CD14-positive monocyte (primary cell): ENCODE results near the gene ACSM6. TPM values are rescaled to one million over a fixed set of nuclear protein-coding genes. Genes with fewer than 3 reads are reported as not detected.

Source experiments
- DNase-seq, 3 donors: peaks; one replicate each; pipeline ENCODE4 v3.0.0-alpha.2; 2011 to 2022
- H2AFZ ChIP-seq: 2 replicates; pipeline ENCODE4 v1.6.0; 2012; ENCODE audit warnings: mild to moderate bottlenecking, low read depth, low read length, inconsistent platforms; ENCODE audit not compliant: insufficient read depth, poor library complexity, severe bottlenecking
- H3K27ac ChIP-seq, 2 donors: 1 replicate in 1 of 2; 2 replicates in 1 of 2; pipeline ENCODE4 v1.5.1; 2012 to 2013; ENCODE audit warnings: low read length in 2 of 2, control low read depth in 1 of 2, inconsistent platforms in 1 of 2, low read depth in 1 of 2, mild to moderate bottlenecking in 1 of 2
- H3K27me3 ChIP-seq, 2 donors: one replicate each; pipeline versions ENCODE4 v1.6.0 to v1.6.1; 2011 to 2013; ENCODE audit warnings: low read length in 2 of 2; ENCODE audit not compliant: control insufficient read depth in 2 of 2, insufficient read depth in 2 of 2
- H3K36me3 ChIP-seq, 2 donors: replicated peaks in 1 of 2; 1 replicate in 1 of 2; 2 replicates in 1 of 2; pipeline versions ENCODE4 v1.5.1 to v1.6.1; 2012 to 2013; ENCODE audit warnings: low read length in 2 of 2, control low read depth in 1 of 2, inconsistent platforms in 1 of 2, mild to moderate bottlenecking in 1 of 2; ENCODE audit not compliant: insufficient read depth in 2 of 2, control insufficient read depth in 1 of 2
- H3K4me1 ChIP-seq, 2 donors: 1 replicate in 1 of 2; 2 replicates in 1 of 2; pipeline versions ENCODE4 v1.5.1 to v1.6.1; 2012 to 2013; ENCODE audit warnings: low read length in 2 of 2, control low read depth in 1 of 2, inconsistent platforms in 1 of 2, mild to moderate bottlenecking in 1 of 2, moderate library complexity in 1 of 2; ENCODE audit not compliant: insufficient read depth in 2 of 2, control insufficient read depth in 1 of 2
- H3K4me2 ChIP-seq: replicated peaks from 2 replicates; pipeline ENCODE3; 2012; ENCODE audit warnings: low read length, moderate library complexity, mild to moderate bottlenecking; ENCODE audit not compliant: poor library complexity, severe bottlenecking; ENCODE audit errors: extremely low read depth
- H3K4me3 ChIP-seq, 3 experiments: fragments of 200-600 bp in 1 of 3; sonication (generic) in 1 of 3; replicated peaks in 1 of 3; 1 replicate in 2 of 3; 2 replicates in 1 of 3; pipeline ENCODE4 v1.5.1; 2011 to 2013; ENCODE audit warnings: low read length in 3 of 3, mild to moderate bottlenecking in 3 of 3, control low read depth in 2 of 3, low read depth in 2 of 3, inconsistent platforms in 1 of 3, moderate library complexity in 1 of 3
- H3K79me2 ChIP-seq: 2 replicates; pipeline ENCODE4 v1.6.0; 2012; ENCODE audit warnings: mild to moderate bottlenecking, control low read depth, inconsistent platforms, low read length, moderate library complexity; ENCODE audit not compliant: insufficient read depth
- H3K9ac ChIP-seq: 2 replicates; pipeline ENCODE4 v1.6.0; 2017; ENCODE audit warnings: low read length, mild to moderate bottlenecking; ENCODE audit not compliant: insufficient read depth, poor library complexity, severe bottlenecking
- H3K9me3 ChIP-seq, 2 donors: replicated peaks in 1 of 2; 1 replicate in 1 of 2; 2 replicates in 1 of 2; pipeline versions ENCODE4 v1.5.1 to v1.6.1; 2012 to 2013; ENCODE audit warnings: low read length in 2 of 2, control low read depth in 1 of 2; ENCODE audit not compliant: control insufficient read depth in 1 of 2, insufficient read depth in 1 of 2
- H4K20me1 ChIP-seq: 2 replicates; pipeline ENCODE4 v1.6.0; 2012; ENCODE audit warnings: mild to moderate bottlenecking, low read length, control low read depth, moderate library complexity; ENCODE audit not compliant: insufficient read depth
- H3K27ac Mint-ChIP-seq, 7 donors: one replicate each; pipeline ENCODE4 v1.8.0; 2020; ENCODE audit warnings: mild to moderate bottlenecking in 7 of 7, mixed read lengths in 7 of 7, moderate library complexity in 6 of 7, inconsistent platforms in 2 of 7
- H3K27me3 Mint-ChIP-seq, 3 donors: one replicate each; pipeline ENCODE4 v1.8.0; 2021 to 2022; ENCODE audit warnings: low read depth in 3 of 3, mild to moderate bottlenecking in 3 of 3, mixed read lengths in 3 of 3, moderate library complexity in 3 of 3, inconsistent platforms in 1 of 3
- H3K36me3 Mint-ChIP-seq, 2 donors: one replicate each; pipeline ENCODE4 v1.8.0; 2020; ENCODE audit warnings: mixed read lengths in 2 of 2, inconsistent platforms in 1 of 2, mild to moderate bottlenecking in 1 of 2
- H3K4me1 Mint-ChIP-seq: one replicate; pipeline ENCODE4 v1.8.0; 2020; ENCODE audit warnings: mild to moderate bottlenecking, mixed read lengths
- H3K4me3 Mint-ChIP-seq, 2 donors: one replicate each; pipeline ENCODE4 v1.8.0; 2020; ENCODE audit warnings: mild to moderate bottlenecking in 2 of 2, mixed read lengths in 2 of 2, moderate library complexity in 1 of 2
- H3K9me3 Mint-ChIP-seq, 7 donors: one replicate each; pipeline ENCODE4 v1.8.0; 2020 to 2022; ENCODE audit warnings: mixed read lengths in 7 of 7, mild to moderate bottlenecking in 6 of 7, moderate library complexity in 6 of 7, inconsistent platforms in 2 of 7
- CTCF ChIP-seq: fragments of 200-600 bp; IDR thresholded peaks from one replicate; pipeline ENCODE4 v1.8.0; 2022; ENCODE audit warnings: antibody characterized with exemption, mild to moderate bottlenecking
- WGBS: methylation state at CpG from one replicate; pipeline ENCODE4 v1.1.5; 2013; ENCODE audit warnings: missing lambda C conversion rate; ENCODE audit not compliant: insufficient coverage; 5-methylcytosine and 5-hydroxymethylcytosine counted together
- intact Hi-C, 2 donors: fragments of 100-400 bp; cut with micrococcal nuclease; formaldehyde crosslinking; loops; one replicate each; pipeline versions ENCODE4 v1.15.0 to v1.15.1; 2023
- polyA plus RNA-seq, 3 donors: library from polyadenylated mRNA; depleted of rRNA in 1 of 3; unstranded in 2 of 3; stranded (reverse) in 1 of 3; fragments of 300-500 nt in 2 of 3; fragments of >200 nt in 1 of 3; fragmentation: Illumina TruSeq in 2 of 3; gene quantifications; 1 replicate in 2 of 3; 2 replicates in 1 of 3; pipeline ENCODE4 v1.2.3, GENCODE V29; 2012 to 2021

The ACSM6 gene
- polyA plus RNA-seq, 3 donors: not detected

GRCh38 chr10:95254629-95255028 is 60.6 kb downstream of the ACSM6 start:
- Histone ChIP-seq H3K9ac (no peak overlapping the region), H3K79me2 (no peaks in the 10 kb centered on the region), H4K20me1 (no peaks in the 10 kb centered on the region), H3K27me3 (no peaks in the 10 kb centered on the region), H3K4me1 (no peaks in the 10 kb centered on the region), H3K4me3 (no peak overlapping the region), H3K36me3 (no peaks in the 10 kb centered on the region), H3K27ac (no peak overlapping the region), H2AFZ (no peak overlapping the region), H3K4me2 (no peak overlapping the region), H3K9me3 (no peaks in the 10 kb centered on the region)
- WGBS: 100% methylated on average over 2 of the region's 3 CpGs
- TF ChIP-seq CTCF: no peak
- intact Hi-C loops: no loop called here
- no peaks in the 10 kb centered on the region for H3K36me3 Mint-ChIP-seq
- H3K4me1 Mint-ChIP-seq: no peaks in the 10 kb centered on the region
- peaks cover 0 to 7% (median 3%) of the 10 kb centered on the region in 7 donors for H3K9me3 Mint-ChIP-seq
- DNase-seq: no peak
- H3K27ac Mint-ChIP-seq: no peak overlapping the region
- peaks cover 0 to 3% (median 2%) of the 10 kb centered on the region in 3 donors for H3K27me3 Mint-ChIP-seq
- H3K4me3 Mint-ChIP-seq: no peak overlapping the region

- H3K27ac Mint-ChIP-seq: no peak overlapping the region
- intact Hi-C loops: no loop called here
- H3K36me3 ChIP-seq: no peaks in the 10 kb centered on the region
- no peaks in the 10 kb centered on the region for H4K20me1 ChIP-seq
- no peaks in the 10 kb centered on the region for H3K36me3 Mint-ChIP-seq
- H3K79me2 ChIP-seq: no peaks in the 10 kb centered on the region
- no peak overlapping the region for H3K4me3 ChIP-seq
- no peaks in the 10 kb centered on the region for H3K27me3 ChIP-seq
- H3K4me3 Mint-ChIP-seq: no peak overlapping the region
- H3K27me3 Mint-ChIP-seq: peaks cover 0 to 3% (median 2%) of the 10 kb centered on the region in 3 donors
- peaks cover 0 to 8% (median 3%) of the 10 kb centered on the region in 7 donors for H3K9me3 Mint-ChIP-seq
- no CpG with 5 or more reads among the region's 1 CpG for WGBS
- no peaks in the 10 kb centered on the region for H3K4me1 ChIP-seq
- H3K9me3 ChIP-seq: no peaks in the 10 kb centered on the region
- no peaks in the 10 kb centered on the region for H3K4me1 Mint-ChIP-seq
- H3K4me2 ChIP-seq: no peak overlapping the region
- DNase-seq: no peak
- H2AFZ ChIP-seq: no peak overlapping the region
- no peak overlapping the region for H3K9ac ChIP-seq
- no peak for TF ChIP-seq CTCF
- H3K27ac ChIP-seq: no peak overlapping the region
Measured at GRCh38 chr10:95256268-95256667, 62.2 kb downstream of the ACSM6 start.
